ENCODE measurements around the gene GRM3.

GRM3 gene

GRCh38 chr7:86765931-86766330, 122.2 kb downstream of the GRM3 start:
- TF ChIP-seq POLR2A (IDR thresholded peaks at IDR 0.05; ENCODE audit: low read depth, low read length) = no peak
- no peak for TF ChIP-seq POLR2AphosphoS5 (IDR thresholded peaks at IDR 0.05; ENCODE audit: low read depth, low read length)
- no peak for TF ChIP-seq TAF1 (IDR thresholded peaks at IDR 0.05; ENCODE audit: borderline replicate concordance, low read depth, low read length)
- FAIRE-seq (no peak), DNase-seq (ENCODE audit: insufficient read length) (no peak)

GRCh38 chr7:86768394-86768793, 124.7 kb downstream of the GRM3 start:
- DNase-seq (ENCODE audit: insufficient read length) (no peak), FAIRE-seq (no peak)
- TF ChIP-seq TAF1 (IDR thresholded peaks at IDR 0.05; ENCODE audit: borderline replicate concordance, low read depth, low read length) (no peak), POLR2A (IDR thresholded peaks at IDR 0.05; ENCODE audit: low read depth, low read length) (no peak), POLR2AphosphoS5 (IDR thresholded peaks at IDR 0.05; ENCODE audit: low read depth, low read length) (no peak)

- DNase-seq (ENCODE audit: insufficient read length) (no peak), FAIRE-seq (peak; percentile 58)
- TF ChIP-seq TAF1 (IDR thresholded peaks at IDR 0.05; ENCODE audit: borderline replicate concordance, low read depth, low read length) = no peak
- no peak for TF ChIP-seq POLR2AphosphoS5 (IDR thresholded peaks at IDR 0.05; ENCODE audit: low read depth, low read length)
- no peak for TF ChIP-seq POLR2A (IDR thresholded peaks at IDR 0.05; ENCODE audit: low read depth, low read length)
Observed at GRCh38 chr7:86768967-86769760, 125.5 kb downstream of the GRM3 start.

GRCh38 chr7:86773309-86773708, 129.6 kb downstream of the GRM3 start:
- TF ChIP-seq TAF1 (IDR thresholded peaks at IDR 0.05; ENCODE audit: borderline replicate concordance, low read depth, low read length) (no peak), POLR2AphosphoS5 (IDR thresholded peaks at IDR 0.05; ENCODE audit: low read depth, low read length) (no peak), POLR2A (IDR thresholded peaks at IDR 0.05; ENCODE audit: low read depth, low read length) (no peak)
- FAIRE-seq (no peak), DNase-seq (ENCODE audit: insufficient read length) (no peak)

GRCh38 chr7:86775203-86775602, 131.5 kb downstream of the GRM3 start:
- TF ChIP-seq POLR2A (IDR thresholded peaks at IDR 0.05; ENCODE audit: low read depth, low read length) (no peak), TAF1 (IDR thresholded peaks at IDR 0.05; ENCODE audit: borderline replicate concordance, low read depth, low read length) (no peak), POLR2AphosphoS5 (IDR thresholded peaks at IDR 0.05; ENCODE audit: low read depth, low read length) (no peak)
- FAIRE-seq (no peak), DNase-seq (ENCODE audit: insufficient read length) (no peak)

- DNase-seq (ENCODE audit: insufficient read length) (no peak), FAIRE-seq (no peak)
- TF ChIP-seq TAF1 (IDR thresholded peaks at IDR 0.05; ENCODE audit: borderline replicate concordance, low read depth, low read length) (no peak), POLR2AphosphoS5 (IDR thresholded peaks at IDR 0.05; ENCODE audit: low read depth, low read length) (no peak), POLR2A (IDR thresholded peaks at IDR 0.05; ENCODE audit: low read depth, low read length) (no peak)
Observed at GRCh38 chr7:86776136-86776535, 132.4 kb downstream of the GRM3 start.

- no peak for FAIRE-seq
- TF ChIP-seq TAF1 (IDR thresholded peaks at IDR 0.05; ENCODE audit: borderline replicate concordance, low read depth, low read length) (no peak), POLR2A (IDR thresholded peaks at IDR 0.05; ENCODE audit: low read depth, low read length) (no peak), POLR2AphosphoS5 (IDR thresholded peaks at IDR 0.05; ENCODE audit: low read depth, low read length) (no peak)
- DNase-seq (ENCODE audit: insufficient read length) = no peak
Observed at GRCh38 chr7:86778271-86778670, 134.6 kb downstream of the GRM3 start.

- FAIRE-seq (peak; percentile 48), DNase-seq (ENCODE audit: insufficient read length) (no peak)
- TF ChIP-seq POLR2A (IDR thresholded peaks at IDR 0.05; ENCODE audit: low read depth, low read length) = no peak
- TF ChIP-seq TAF1 (IDR thresholded peaks at IDR 0.05; ENCODE audit: borderline replicate concordance, low read depth, low read length) = no peak
- no peak for TF ChIP-seq POLR2AphosphoS5 (IDR thresholded peaks at IDR 0.05; ENCODE audit: low read depth, low read length)
Observed at GRCh38 chr7:86784765-86785164, 141.1 kb downstream of the GRM3 start.

GRCh38 chr7:86785641-86786040, 141.9 kb downstream of the GRM3 start:
- no peak for TF ChIP-seq POLR2AphosphoS5 (IDR thresholded peaks at IDR 0.05; ENCODE audit: low read depth, low read length)
- no peak for TF ChIP-seq TAF1 (IDR thresholded peaks at IDR 0.05; ENCODE audit: borderline replicate concordance, low read depth, low read length)
- TF ChIP-seq POLR2A (IDR thresholded peaks at IDR 0.05; ENCODE audit: low read depth, low read length) = no peak
- no peak for DNase-seq (ENCODE audit: insufficient read length)
- FAIRE-seq = peak; percentile 78

GRCh38 chr7:86786376-86786775, 142.7 kb downstream of the GRM3 start:
- DNase-seq (ENCODE audit: insufficient read length) (no peak), FAIRE-seq (no peak)
- TF ChIP-seq POLR2AphosphoS5 (IDR thresholded peaks at IDR 0.05; ENCODE audit: low read depth, low read length) (no peak), TAF1 (IDR thresholded peaks at IDR 0.05; ENCODE audit: borderline replicate concordance, low read depth, low read length) (no peak), POLR2A (IDR thresholded peaks at IDR 0.05; ENCODE audit: low read depth, low read length) (no peak)

GRCh38 chr7:86788948-86789347, 145.2 kb downstream of the GRM3 start:
- FAIRE-seq = peak; percentile 93
- TF ChIP-seq POLR2A (IDR thresholded peaks at IDR 0.05; ENCODE audit: low read depth, low read length) = no peak
- no peak for TF ChIP-seq TAF1 (IDR thresholded peaks at IDR 0.05; ENCODE audit: borderline replicate concordance, low read depth, low read length)
- TF ChIP-seq POLR2AphosphoS5 (IDR thresholded peaks at IDR 0.05; ENCODE audit: low read depth, low read length) = no peak

GRCh38 chr7:86790383-86790782, 146.7 kb downstream of the GRM3 start:
- TF ChIP-seq TAF1 (IDR thresholded peaks at IDR 0.05; ENCODE audit: borderline replicate concordance, low read depth, low read length) (no peak), POLR2A (IDR thresholded peaks at IDR 0.05; ENCODE audit: low read depth, low read length) (no peak), POLR2AphosphoS5 (IDR thresholded peaks at IDR 0.05; ENCODE audit: low read depth, low read length) (no peak)
- FAIRE-seq (peak; percentile 85), DNase-seq (ENCODE audit: insufficient read length) (no peak)

More at GRCh38 chr7:86788948-86789347, 145.2 kb downstream of the GRM3 start:
- no peak for DNase-seq (ENCODE audit: insufficient read length)

Measured in GM12892 (cell line).